Measurements from ENCODE around the gene TBL1X. TPM values are rescaled to one million over a fixed set of nuclear protein-coding genes. Genes with fewer than 3 reads are reported as not detected.
A peak's percentile ranks its signal among the peaks of the same experiment; 100 is the strongest.

TBL1X gene
- total and polyA plus RNA-seq, 7 experiments from 2014 or later = 11.8 to 58.8 (median 28.9) TPM

- Mint-ChIP-seq H3K27ac (no peak overlapping the region), H3K4me3 (no peak overlapping the region), H3K27me3 (no peaks in the 10 kb centered on the region), H3K9me3 (no peaks in the 10 kb centered on the region), H3K4me1 (peaks cover 0 to 5% (median 0%) of the 10 kb centered on the region in 7 donors), H3K36me3 (peaks cover 4 to 48% (median 17%) of the 10 kb centered on the region in 5 donors)
- no peak for DNase-seq
- ChIA-PET POLR2A (no interaction called here), CTCF (no interaction called here)
- no peaks in the 10 kb centered on the region for H3K9me3 ChIP-seq (ENCODE audit: control insufficient read depth in 2 of 3, low read length in 3 of 3)
- no peak overlapping the region for H3K4me3 ChIP-seq (ENCODE audit: low read length)
- intact Hi-C loops (cut with micrococcal nuclease) = no loop called here
- ATAC-seq = no peak
- H3K4me1 ChIP-seq (ENCODE audit: control insufficient read depth in 2 of 2, insufficient read depth in 2 of 2, low read length in 2 of 2) = no peaks in the 10 kb centered on the region
- no peaks in the 10 kb centered on the region for H3K27me3 ChIP-seq (ENCODE audit: control insufficient read depth in 2 of 2, insufficient read depth in 2 of 2, low read length in 2 of 2)
- H3K27ac ChIP-seq (ENCODE audit: low read depth, low read length) = no peak overlapping the region
- H3K36me3 ChIP-seq (ENCODE audit: control insufficient read depth in 2 of 3, insufficient read depth in 3 of 3, low read length in 3 of 3) = peaks cover 0 to 48% (median 10%) of the 10 kb centered on the region in 3 experiments
Measured at GRCh38 chrX:9690046-9690445, 225.2 kb downstream of the TBL1X start.

GRCh38 chrX:9693307-9694001 is 228.6 kb downstream of the TBL1X start:
- H3K27ac Mint-ChIP-seq = peak overlapping the region in 1 of 9 donors; percentile 79
- Histone ChIP-seq H3K27ac (ENCODE audit: low read depth, low read length) (no peak overlapping the region), H3K27me3 (ENCODE audit: control insufficient read depth in 2 of 2, insufficient read depth in 2 of 2, low read length in 2 of 2) (no peaks in the 10 kb centered on the region), H3K36me3 (ENCODE audit: control insufficient read depth in 2 of 3, insufficient read depth in 3 of 3, low read length in 3 of 3) (peaks cover 0 to 50% (median 10%) of the 10 kb centered on the region in 3 experiments), H3K4me1 (ENCODE audit: control insufficient read depth in 2 of 2, insufficient read depth in 2 of 2, low read length in 2 of 2) (no peaks in the 10 kb centered on the region), H3K4me3 (ENCODE audit: low read length) (no peak overlapping the region), H3K9me3 (ENCODE audit: control insufficient read depth in 2 of 3, low read length in 3 of 3) (no peaks in the 10 kb centered on the region)
- H3K4me1 Mint-ChIP-seq = peaks cover 0 to 5% (median 0%) of the 10 kb centered on the region in 7 donors
- H3K9me3 Mint-ChIP-seq = no peaks in the 10 kb centered on the region
- ATAC-seq = no peak
- peak overlapping the region in 1 of 10 donors; percentile 20 for H3K4me3 Mint-ChIP-seq
- POLR2A ChIA-PET = no interaction called here
- intact Hi-C loops (cut with micrococcal nuclease) = no loop called here
- no peak for DNase-seq
- H3K27me3 Mint-ChIP-seq = no peaks in the 10 kb centered on the region
- peaks cover 0 to 46% (median 10%) of the 10 kb centered on the region in 5 donors for H3K36me3 Mint-ChIP-seq
- CTCF ChIA-PET = no interaction called here

DNA sequence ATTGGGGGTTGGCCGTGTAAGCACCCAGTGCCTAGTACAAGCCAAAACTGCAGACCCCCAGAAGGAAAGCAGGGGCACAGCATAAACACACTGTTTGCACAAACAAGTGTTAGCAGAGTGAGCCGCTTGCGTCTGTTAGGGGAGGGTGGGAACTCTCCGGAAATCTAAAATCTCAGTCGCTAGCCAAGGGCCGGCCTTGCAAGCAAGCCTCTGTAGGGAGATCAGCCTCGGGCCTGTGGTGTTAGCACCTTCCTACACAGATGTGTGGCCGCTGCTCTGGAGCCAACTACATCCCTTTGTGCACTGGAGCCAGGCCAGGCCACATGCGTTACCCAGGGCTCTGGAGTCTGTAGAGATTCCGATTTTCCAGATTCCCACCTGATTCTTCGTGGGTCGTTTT is 233.7 kb downstream of the TBL1X start:
- H3K4me1 ChIP-seq (ENCODE audit: control insufficient read depth in 2 of 2, insufficient read depth in 2 of 2, low read length in 2 of 2) = no peaks in the 10 kb centered on the region
- CTCF ChIA-PET = no interaction called here
- peaks cover 3 to 56% (median 27%) of the 10 kb centered on the region in 5 donors for H3K36me3 Mint-ChIP-seq
- intact Hi-C loops (cut with micrococcal nuclease) = no loop called here
- POLR2A ChIA-PET = no interaction called here
- DNase-seq = no peak
- H3K27ac ChIP-seq (ENCODE audit: low read depth, low read length) = no peak overlapping the region
- H3K27me3 ChIP-seq (ENCODE audit: control insufficient read depth in 2 of 2, insufficient read depth in 2 of 2, low read length in 2 of 2) = no peaks in the 10 kb centered on the region
- no peak for ATAC-seq
- no peak overlapping the region for H3K4me3 Mint-ChIP-seq
- no peaks in the 10 kb centered on the region for H3K9me3 ChIP-seq (ENCODE audit: control insufficient read depth in 2 of 3, low read length in 3 of 3)
- H3K27me3 Mint-ChIP-seq = no peaks in the 10 kb centered on the region
- peaks cover 0 to 43% (median 2%) of the 10 kb centered on the region in 3 experiments for H3K36me3 ChIP-seq (ENCODE audit: control insufficient read depth in 2 of 3, insufficient read depth in 3 of 3, low read length in 3 of 3)
- peaks cover 0 to under 1% (median 0%) of the 10 kb centered on the region in 11 donors for H3K9me3 Mint-ChIP-seq
- no peak overlapping the region for H3K4me3 ChIP-seq (ENCODE audit: low read length)
- peaks cover 0 to 2% (median 0%) of the 10 kb centered on the region in 7 donors for H3K4me1 Mint-ChIP-seq
- no peak overlapping the region for H3K27ac Mint-ChIP-seq

DNA sequence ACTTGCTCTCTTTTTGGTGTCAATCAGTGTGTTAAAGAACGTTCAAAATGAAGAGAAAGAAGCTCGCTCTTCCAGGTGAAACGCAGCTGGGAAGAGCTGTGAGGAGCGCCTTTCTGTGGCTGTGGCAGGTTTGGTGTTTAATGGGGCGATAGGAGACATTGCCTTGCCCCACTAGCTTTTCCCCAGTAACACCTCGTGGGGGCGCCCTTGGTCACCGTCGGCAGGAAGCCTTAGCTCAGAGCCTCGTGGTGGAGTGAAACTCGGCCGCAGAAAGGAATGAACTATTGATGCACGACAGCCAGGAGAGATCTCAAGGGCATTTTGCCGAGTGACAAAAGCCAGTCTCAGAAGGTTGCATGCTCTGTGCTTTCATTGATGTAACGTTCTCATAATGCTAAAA is 235.7 kb downstream of the TBL1X start:
- H3K4me1 ChIP-seq (ENCODE audit: control insufficient read depth in 2 of 2, insufficient read depth in 2 of 2, low read length in 2 of 2) = no peaks in the 10 kb centered on the region
- H3K4me3 ChIP-seq (ENCODE audit: low read length) = no peak overlapping the region
- H3K36me3 ChIP-seq (ENCODE audit: control insufficient read depth in 2 of 3, insufficient read depth in 3 of 3, low read length in 3 of 3) = peaks cover 0 to 46% (median 6%) of the 10 kb centered on the region in 3 experiments
- intact Hi-C loops (cut with micrococcal nuclease) = no loop called here
- no peak for ATAC-seq
- Mint-ChIP-seq H3K4me1 (no peaks in the 10 kb centered on the region), H3K36me3 (peaks cover 3 to 63% (median 36%) of the 10 kb centered on the region in 5 donors), H3K4me3 (no peak overlapping the region), H3K27ac (no peak overlapping the region), H3K9me3 (peaks cover 0 to 17% (median 3%) of the 10 kb centered on the region in 11 donors), H3K27me3 (no peaks in the 10 kb centered on the region)
- H3K27me3 ChIP-seq (ENCODE audit: control insufficient read depth in 2 of 2, insufficient read depth in 2 of 2, low read length in 2 of 2) = no peaks in the 10 kb centered on the region
- H3K27ac ChIP-seq (ENCODE audit: low read depth, low read length) = no peak overlapping the region
- CTCF ChIA-PET = interaction anchor here (0.8 kb wide), 1 partner anchor 14 kb away, joined by 4 read pairs; no protein-coding TSS in a partner anchor
- no peak for DNase-seq
- POLR2A ChIA-PET = no interaction called here
- H3K9me3 ChIP-seq (ENCODE audit: control insufficient read depth in 2 of 3, low read length in 3 of 3) = peaks cover 0 to 5% (median 0%) of the 10 kb centered on the region in 3 experiments

DNA sequence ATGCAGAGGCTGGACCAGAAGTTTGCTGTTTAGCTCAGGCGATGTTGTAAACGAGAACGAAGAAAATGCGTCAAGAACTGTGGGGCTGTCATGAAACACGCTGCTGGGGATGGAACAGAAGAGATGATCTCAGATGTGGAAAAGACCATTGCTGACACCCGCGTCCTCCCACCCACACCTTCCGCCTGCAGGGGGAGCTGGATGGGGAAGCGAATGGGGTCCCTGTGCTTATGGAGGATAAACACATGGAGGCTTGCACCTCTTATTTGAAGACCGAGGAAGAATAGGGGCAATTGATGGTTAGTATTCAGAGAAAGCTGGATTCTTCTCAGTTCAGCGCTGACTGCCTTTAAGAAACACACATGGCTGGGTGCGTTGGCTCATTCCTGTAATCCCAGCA is 236.9 kb downstream of the TBL1X start:
- Mint-ChIP-seq H3K9me3 (peaks cover 0 to 17% (median 3%) of the 10 kb centered on the region in 11 donors), H3K27me3 (no peaks in the 10 kb centered on the region), H3K36me3 (peaks cover 3 to 62% (median 35%) of the 10 kb centered on the region in 5 donors), H3K4me3 (no peak overlapping the region), H3K4me1 (peaks cover 0 to 4% (median 0%) of the 10 kb centered on the region in 7 donors), H3K27ac (peak overlapping the region in 1 of 9 donors; percentile 60)
- ATAC-seq (no peak), DNase-seq (no peak)
- Histone ChIP-seq H3K27me3 (ENCODE audit: control insufficient read depth in 2 of 2, insufficient read depth in 2 of 2, low read length in 2 of 2) (no peaks in the 10 kb centered on the region), H3K4me3 (ENCODE audit: low read length) (no peak overlapping the region), H3K9me3 (ENCODE audit: control insufficient read depth in 2 of 3, low read length in 3 of 3) (peaks cover 0 to 5% (median 0%) of the 10 kb centered on the region in 3 experiments), H3K36me3 (ENCODE audit: control insufficient read depth in 2 of 3, insufficient read depth in 3 of 3, low read length in 3 of 3) (peaks cover 0 to 43% (median 6%) of the 10 kb centered on the region in 3 experiments), H3K27ac (ENCODE audit: low read depth, low read length) (no peak overlapping the region), H3K4me1 (ENCODE audit: control insufficient read depth in 2 of 2, insufficient read depth in 2 of 2, low read length in 2 of 2) (no peaks in the 10 kb centered on the region)
- intact Hi-C loops (cut with micrococcal nuclease) = no loop called here
- ChIA-PET POLR2A (interaction anchor here (0.6 kb wide), 1 partner anchor 101 kb away, joined by 4 read pairs; no protein-coding TSS in a partner anchor), CTCF (no interaction called here)

- DNase-seq (no peak), ATAC-seq (no peak)
- Mint-ChIP-seq H3K27me3 (no peaks in the 10 kb centered on the region), H3K27ac (no peak overlapping the region), H3K9me3 (peaks cover 0 to 17% (median 3%) of the 10 kb centered on the region in 11 donors), H3K36me3 (peaks cover 3 to 58% (median 32%) of the 10 kb centered on the region in 5 donors), H3K4me3 (no peak overlapping the region), H3K4me1 (peaks cover 0 to 10% (median 4%) of the 10 kb centered on the region in 7 donors)
- Histone ChIP-seq H3K9me3 (ENCODE audit: control insufficient read depth in 2 of 3, low read length in 3 of 3) (peaks cover 0 to 5% (median 0%) of the 10 kb centered on the region in 3 experiments), H3K27ac (ENCODE audit: low read depth, low read length) (no peak overlapping the region), H3K4me1 (ENCODE audit: control insufficient read depth in 2 of 2, insufficient read depth in 2 of 2, low read length in 2 of 2) (no peaks in the 10 kb centered on the region), H3K27me3 (ENCODE audit: control insufficient read depth in 2 of 2, insufficient read depth in 2 of 2, low read length in 2 of 2) (no peaks in the 10 kb centered on the region), H3K36me3 (ENCODE audit: control insufficient read depth in 2 of 3, insufficient read depth in 3 of 3, low read length in 3 of 3) (peaks cover 0 to 36% (median 6%) of the 10 kb centered on the region in 3 experiments), H3K4me3 (ENCODE audit: low read length) (no peak overlapping the region)
- intact Hi-C loops (cut with micrococcal nuclease) = no loop called here
- POLR2A ChIA-PET = no interaction called here
- CTCF ChIA-PET = no interaction called here
Measured at GRCh38 chrX:9703406-9703805, 238.5 kb downstream of the TBL1X start.
